ENCODE measurements around the gene PRKD2. TPM values are rescaled to one million over a fixed set of nuclear protein-coding genes. Genes with fewer than 3 reads are reported as not detected.
"Not testable (repeated sequence)": the region's sequence is repeated elsewhere in the genome, so short reads cannot be mapped to it uniquely, and the experiment has no call there.

PRKD2 gene
- total RNA-seq, 4 donors from 2014 or later, result 28.8 to 54.2 (median 31.8) TPM

DNA sequence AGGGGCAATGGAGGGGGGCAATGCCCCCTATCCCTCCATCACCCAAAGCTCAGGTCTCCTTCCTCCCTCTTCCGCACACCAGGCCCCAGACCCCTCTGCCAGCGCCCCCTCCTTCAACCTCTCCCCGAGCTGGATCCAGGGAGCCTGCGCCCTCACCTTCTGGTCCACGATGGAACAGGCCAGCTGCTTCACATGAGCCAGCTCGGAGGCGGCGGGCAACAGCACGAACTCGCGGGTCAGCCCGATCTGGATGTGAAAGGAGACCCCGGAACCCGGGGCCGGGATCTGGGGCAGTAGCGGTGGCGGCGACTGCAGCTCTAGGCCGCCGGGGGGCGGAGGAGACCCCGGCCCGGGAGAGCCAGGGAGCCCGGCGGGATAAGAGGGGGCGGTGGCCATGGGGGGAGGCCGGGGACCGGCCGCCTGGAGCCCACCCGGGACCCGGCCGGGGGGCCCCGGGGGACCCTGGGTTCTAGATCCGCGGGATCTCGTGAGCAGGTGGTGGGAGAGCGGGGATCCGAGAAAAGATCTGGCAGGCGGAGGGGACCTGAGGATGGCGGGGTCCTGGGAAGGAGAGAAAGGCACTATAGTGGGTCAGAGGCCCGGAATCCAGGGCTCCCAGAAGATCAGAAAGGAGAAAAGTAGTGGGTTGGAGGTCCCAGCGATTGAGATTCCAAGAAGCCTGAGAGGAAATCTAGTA lies 791 bp downstream of the PRKD2 start:
- Histone ChIP-seq H3K27ac (peak overlapping the region; percentile 92 to 99 (median 96)), H3K4me3 (peak overlapping the region; percentile 54 to 95 (median 85)), H3K9me3 (no peaks in the 10 kb centered on the region), H3K27me3 (no peaks in the 10 kb centered on the region), H3K4me1 (peaks cover 30 to 69% (median 31%) of the 10 kb centered on the region in 3 donors), H3K36me3 (peaks cover 4 to 33% (median 15%) of the 10 kb centered on the region in 3 donors)
- 0 to 1% methylated on average over 8 to 12 of the region's 42 CpGs for WGBS, 2 donors
- no peak for TF ChIP-seq POLR2A (IDR thresholded peaks at IDR 0.05)
- TF ChIP-seq, protein P1, sequence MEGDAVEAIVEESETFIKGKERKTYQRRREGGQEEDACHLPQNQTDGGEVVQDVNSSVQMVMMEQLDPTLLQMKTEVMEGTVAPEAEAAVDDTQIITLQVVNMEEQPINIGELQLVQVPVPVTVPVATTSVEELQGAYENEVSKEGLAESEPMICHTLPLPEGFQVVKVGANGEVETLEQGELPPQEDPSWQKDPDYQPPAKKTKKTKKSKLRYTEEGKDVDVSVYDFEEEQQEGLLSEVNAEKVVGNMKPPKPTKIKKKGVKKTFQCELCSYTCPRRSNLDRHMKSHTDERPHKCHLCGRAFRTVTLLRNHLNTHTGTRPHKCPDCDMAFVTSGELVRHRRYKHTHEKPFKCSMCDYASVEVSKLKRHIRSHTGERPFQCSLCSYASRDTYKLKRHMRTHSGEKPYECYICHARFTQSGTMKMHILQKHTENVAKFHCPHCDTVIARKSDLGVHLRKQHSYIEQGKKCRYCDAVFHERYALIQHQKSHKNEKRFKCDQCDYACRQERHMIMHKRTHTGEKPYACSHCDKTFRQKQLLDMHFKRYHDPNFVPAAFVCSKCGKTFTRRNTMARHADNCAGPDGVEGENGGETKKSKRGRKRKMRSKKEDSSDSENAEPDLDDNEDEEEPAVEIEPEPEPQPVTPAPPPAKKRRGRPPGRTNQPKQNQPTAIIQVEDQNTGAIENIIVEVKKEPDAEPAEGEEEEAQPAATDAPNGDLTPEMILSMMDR (IDR thresholded peaks at IDR 0.05), result peak in 1 of 6 experiments; percentile 8
- DNase-seq, result no peak
- intact Hi-C loops (cut with DNase I), result no loop called here

DNA sequence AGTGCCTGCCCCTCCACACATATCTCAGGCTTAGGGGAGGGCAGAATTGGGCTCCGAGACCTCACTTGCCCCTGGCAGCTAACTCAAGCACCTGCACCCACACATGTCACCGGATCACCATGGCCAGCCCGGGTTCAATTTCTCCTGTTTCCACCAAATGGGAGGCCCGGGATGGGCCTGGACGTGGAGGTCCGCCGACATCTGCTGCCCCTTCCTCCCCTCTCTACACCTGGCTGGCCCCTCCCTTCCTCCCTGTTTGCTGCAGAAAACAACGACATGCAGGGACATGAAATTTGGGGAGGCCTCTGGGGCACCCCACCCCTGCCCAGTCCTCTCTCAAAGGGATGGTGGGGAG lies 1.3 kb downstream of the PRKD2 start:
- no peak for DNase-seq
- H3K9me3 ChIP-seq, result no peaks in the 10 kb centered on the region
- TF ChIP-seq, protein P1 (IDR thresholded peaks at IDR 0.05), result no peak
- peak in 1 of 4 donors; percentile 14 for TF ChIP-seq POLR2A (IDR thresholded peaks at IDR 0.05)
- H3K4me1 ChIP-seq, result peaks cover 30 to 69% (median 31%) of the 10 kb centered on the region in 3 donors
- H3K4me3 ChIP-seq, result peak overlapping the region; percentile 54 to 95 (median 85)
- no peaks in the 10 kb centered on the region for H3K27me3 ChIP-seq
- intact Hi-C loops (cut with DNase I), result no loop called here
- H3K27ac ChIP-seq, result peak overlapping the region; percentile 92 to 99 (median 96)
- 20 to 29% methylated on average over 1 of the region's 8 CpGs for WGBS, 2 donors
- peaks cover 4 to 33% (median 13%) of the 10 kb centered on the region in 3 donors for H3K36me3 ChIP-seq

DNA sequence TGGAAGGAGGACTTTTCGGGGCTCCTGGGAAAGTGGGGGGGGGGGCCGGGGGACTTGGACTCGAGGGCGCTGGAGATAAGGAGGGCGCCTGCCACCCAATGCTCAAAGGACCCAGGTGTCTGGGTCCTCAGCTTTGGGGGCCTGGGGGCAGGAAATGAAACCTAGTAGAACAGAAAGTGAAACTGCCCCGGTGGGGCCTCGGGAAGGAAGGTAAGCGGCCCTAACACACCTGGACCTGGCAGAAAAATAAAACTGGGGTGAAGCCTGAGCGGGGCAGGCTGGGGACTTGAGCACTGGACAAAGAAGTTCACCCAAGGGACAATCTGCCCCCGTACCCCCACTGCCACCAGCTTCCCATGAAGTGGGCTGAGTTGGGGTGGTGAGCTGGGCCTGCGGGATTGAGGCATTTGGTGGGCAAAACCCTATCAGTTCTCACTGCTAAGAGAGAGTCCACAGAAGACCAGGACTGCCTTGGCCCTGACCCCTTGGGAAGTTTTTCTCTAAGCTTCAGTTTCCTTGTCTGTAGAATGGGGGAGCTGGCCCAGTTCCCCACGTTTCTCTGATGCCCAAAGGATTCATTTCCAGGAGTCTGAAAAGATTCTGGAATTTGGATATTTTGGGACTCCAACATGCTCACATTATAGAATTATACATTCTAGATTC lies 2.3 kb downstream of the PRKD2 start:
- H3K27me3 ChIP-seq, result no peaks in the 10 kb centered on the region
- no peak for DNase-seq
- H3K36me3 ChIP-seq, result peaks cover under 1 to 33% (median 4%) of the 10 kb centered on the region in 3 donors
- WGBS, 2 donors, result 3 to 5% methylated on average over 6 to 8 of the region's 12 CpGs
- H3K27ac ChIP-seq, result peak overlapping the region; percentile 92 to 99 (median 96)
- peak in 1 of 4 donors; percentile 28 for TF ChIP-seq POLR2A (IDR thresholded peaks at IDR 0.05)
- TF ChIP-seq, protein P1 (IDR thresholded peaks at IDR 0.05), result no peak
- H3K4me1 ChIP-seq, result peaks cover 30 to 64% (median 31%) of the 10 kb centered on the region in 3 donors
- H3K4me3 ChIP-seq, result peak overlapping the region; percentile 68 to 95 (median 85)
- intact Hi-C loops (cut with DNase I), result no loop called here
- H3K9me3 ChIP-seq, result no peaks in the 10 kb centered on the region

DNA sequence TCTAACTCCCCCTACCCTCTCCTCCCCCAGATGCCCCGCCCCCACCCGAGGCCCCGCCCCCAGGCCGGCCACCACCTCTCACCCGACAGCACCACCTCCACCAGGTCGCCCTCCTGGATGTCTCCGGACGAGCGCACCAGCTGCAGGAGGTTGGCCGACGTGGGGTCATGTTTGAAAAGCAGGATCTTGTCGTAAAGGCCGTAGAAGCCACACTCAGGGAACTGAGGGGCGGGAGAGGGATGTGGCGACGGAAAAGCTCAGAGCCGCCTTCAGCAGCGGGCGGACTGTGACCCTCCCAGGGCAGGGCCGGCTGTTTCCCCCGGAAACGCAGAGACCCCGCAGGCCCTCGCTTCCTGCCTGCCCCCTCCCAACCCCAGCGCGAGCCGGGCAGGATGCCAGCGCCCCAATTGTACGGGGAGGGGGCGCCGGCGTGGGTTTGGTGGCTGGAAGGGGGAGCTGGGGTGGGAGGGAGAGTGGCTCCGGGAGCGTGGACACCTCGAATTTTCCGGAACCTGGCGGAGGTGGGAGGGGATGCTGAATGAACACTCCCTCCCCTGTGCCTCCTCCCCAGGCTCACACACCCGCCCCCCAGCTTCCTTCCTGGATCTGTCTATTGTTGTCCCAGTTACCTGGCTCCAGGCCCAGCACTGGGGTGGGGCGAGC lies 3.0 kb downstream of the PRKD2 start:
- H3K9me3 ChIP-seq, result no peaks in the 10 kb centered on the region
- 0% methylated on average over 1 to 16 of the region's 39 CpGs for WGBS, 2 donors
- H3K4me1 ChIP-seq, result peaks cover 30 to 57% (median 31%) of the 10 kb centered on the region in 3 donors
- peaks cover 4 to 35% (median 6%) of the 10 kb centered on the region in 3 donors for H3K36me3 ChIP-seq
- TF ChIP-seq, protein P1 (IDR thresholded peaks at IDR 0.05), result no peak
- TF ChIP-seq POLR2A (IDR thresholded peaks at IDR 0.05), result no peak
- peak overlapping the region; percentile 68 to 95 (median 85) for H3K4me3 ChIP-seq
- DNase-seq, result peak; percentile 56
- H3K27ac ChIP-seq, result peak overlapping the region; percentile 92 to 99 (median 96)
- no peaks in the 10 kb centered on the region for H3K27me3 ChIP-seq
- intact Hi-C loops (cut with DNase I), result no loop called here

DNA sequence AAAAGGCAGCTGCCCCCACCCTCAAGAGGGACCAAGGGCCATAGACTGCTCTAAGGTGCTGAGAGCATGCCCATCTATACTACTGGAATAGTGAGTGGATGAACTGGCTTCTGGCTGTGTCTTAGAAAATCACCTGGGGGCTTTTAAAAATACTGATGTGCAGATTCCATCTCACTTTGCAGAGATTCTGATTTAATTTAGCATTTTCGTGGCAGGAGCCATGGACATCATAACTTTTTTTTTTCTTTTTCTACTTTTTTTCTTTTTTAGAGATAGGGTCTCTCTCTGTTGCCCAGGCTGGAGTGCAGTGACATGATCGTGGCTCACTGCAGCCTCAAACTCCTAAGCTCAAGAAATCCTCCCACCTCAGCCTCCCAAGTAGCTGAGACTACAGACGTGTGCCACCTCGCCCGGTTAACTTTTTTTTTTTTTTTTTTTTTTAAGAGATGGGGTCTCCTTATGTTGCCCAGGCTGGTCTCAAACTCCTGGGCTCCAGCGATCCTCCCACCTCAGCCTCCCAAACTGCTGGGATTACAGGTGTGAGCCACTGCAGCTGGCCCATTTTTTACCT lies 4.1 kb downstream of the PRKD2 start:
- H3K27ac ChIP-seq, result peak overlapping the region in 1 of 4 donors; percentile 96
- intact Hi-C loops (cut with DNase I); DNase-seq; H3K9me3 ChIP-seq; H3K27me3 ChIP-seq; H3K4me3 ChIP-seq: not testable (repeated sequence)
- peaks cover 21 to 46% (median 24%) of the 10 kb centered on the region in 3 donors for H3K4me1 ChIP-seq
- 78 to 80% methylated on average over 6 of the region's 6 CpGs for WGBS, 2 donors
- peaks cover 4 to 43% (median 10%) of the 10 kb centered on the region in 3 donors for H3K36me3 ChIP-seq

Measured in esophagus squamous epithelium (tissue), 5 donors.